ENCODE data around the gene PPIA.

PPIA gene

DNA sequence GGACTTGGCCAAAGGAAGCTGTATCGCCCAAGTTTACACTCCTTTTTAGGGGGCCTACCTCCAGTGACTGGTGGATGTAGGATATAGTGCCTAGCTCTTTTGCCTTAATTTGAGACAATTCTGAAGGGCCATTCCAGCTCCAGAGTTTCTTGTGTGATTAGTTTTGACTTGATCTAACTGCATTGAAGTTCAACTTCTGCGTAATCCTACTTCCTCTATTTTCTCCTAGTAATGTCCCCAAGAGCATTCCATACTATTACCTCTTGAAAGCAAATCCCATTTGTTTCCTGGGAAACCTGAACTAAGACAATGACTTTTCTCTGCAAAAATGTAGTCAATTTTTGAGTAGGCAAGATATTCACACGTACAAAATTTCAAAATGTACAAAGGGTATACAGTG lies 56.1 kb downstream of the PPIA start:
- POLR2A ChIA-PET, result no interaction called here
- no peak for DNase-seq (ENCODE audit: extremely low spot score)
- CTCF ChIA-PET, result interaction anchor here (1.2 to 14.8 kb wide), 6 partner anchors 11 to 283 kb away, joined by 3 to 158 read pairs (median 6); no protein-coding TSS in a partner anchor
- TF ChIP-seq, protein P1, sequence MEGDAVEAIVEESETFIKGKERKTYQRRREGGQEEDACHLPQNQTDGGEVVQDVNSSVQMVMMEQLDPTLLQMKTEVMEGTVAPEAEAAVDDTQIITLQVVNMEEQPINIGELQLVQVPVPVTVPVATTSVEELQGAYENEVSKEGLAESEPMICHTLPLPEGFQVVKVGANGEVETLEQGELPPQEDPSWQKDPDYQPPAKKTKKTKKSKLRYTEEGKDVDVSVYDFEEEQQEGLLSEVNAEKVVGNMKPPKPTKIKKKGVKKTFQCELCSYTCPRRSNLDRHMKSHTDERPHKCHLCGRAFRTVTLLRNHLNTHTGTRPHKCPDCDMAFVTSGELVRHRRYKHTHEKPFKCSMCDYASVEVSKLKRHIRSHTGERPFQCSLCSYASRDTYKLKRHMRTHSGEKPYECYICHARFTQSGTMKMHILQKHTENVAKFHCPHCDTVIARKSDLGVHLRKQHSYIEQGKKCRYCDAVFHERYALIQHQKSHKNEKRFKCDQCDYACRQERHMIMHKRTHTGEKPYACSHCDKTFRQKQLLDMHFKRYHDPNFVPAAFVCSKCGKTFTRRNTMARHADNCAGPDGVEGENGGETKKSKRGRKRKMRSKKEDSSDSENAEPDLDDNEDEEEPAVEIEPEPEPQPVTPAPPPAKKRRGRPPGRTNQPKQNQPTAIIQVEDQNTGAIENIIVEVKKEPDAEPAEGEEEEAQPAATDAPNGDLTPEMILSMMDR (IDR thresholded peaks at IDR 0.05; ENCODE audit: control extremely low read depth, extremely low read depth, low read depth, missing control alignments), result no peak

All from GM10248 (cell line).